GM23338 (cell line): ENCODE data around the gene URI1. TPM values are rescaled to one million over a fixed set of nuclear protein-coding genes. Genes with fewer than 3 reads are reported as not detected.

ENCODE experiments used
- ATAC-seq: fragments of 200-7000 bp; cut with Tn5 transposase; 3 replicates; pipeline ENCODE4 v1.9.1; 2020
- DNase-seq: peaks from one replicate; pipeline ENCODE4 v3.0.0-alpha.2; 2015; ENCODE audit warnings: low spot score
- H2AFZ ChIP-seq: fragments of 200-600 bp; sonication (generic); 2 replicates; pipeline ENCODE4 v1.8.0; 2016; ENCODE audit warnings: antibody characterized with exemption, mild to moderate bottlenecking, moderate library complexity
- H3F3A ChIP-seq: fragments of 200-600 bp; sonication (generic); replicated peaks from 2 replicates; pipeline ENCODE4 v1.8.0; 2017; ENCODE audit warnings: antibody characterized with exemption, mixed run types, low read depth
- H3K27ac ChIP-seq: fragments of 200-600 bp; sonication (generic); 2 replicates; pipeline ENCODE4 v1.6.1; 2016; ENCODE audit warnings: low read depth
- H3K27me3 ChIP-seq: fragments of 200-600 bp; sonication (generic); 2 replicates; pipeline ENCODE4 v1.8.0; 2016; ENCODE audit warnings: mild to moderate bottlenecking, mixed run types, moderate library complexity; ENCODE audit not compliant: insufficient read depth
- H3K36me3 ChIP-seq: fragments of 200-600 bp; sonication (generic); 2 replicates; pipeline ENCODE4 v1.8.0; 2016; ENCODE audit warnings: mild to moderate bottlenecking; ENCODE audit not compliant: insufficient read depth
- H3K4me1 ChIP-seq: fragments of 200-600 bp; sonication (generic); 2 replicates; pipeline ENCODE4 v1.8.0; 2016; ENCODE audit warnings: mild to moderate bottlenecking, moderate library complexity; ENCODE audit not compliant: insufficient read depth
- H3K4me2 ChIP-seq: fragments of 200-600 bp; sonication (generic); 2 replicates; pipeline ENCODE4 v1.7.1; 2017; ENCODE audit warnings: mixed run types
- H3K4me3 ChIP-seq: fragments of 200-600 bp; sonication (generic); 2 replicates; pipeline ENCODE4 v1.6.1; 2016; ENCODE audit warnings: mixed run types
- H3K79me2 ChIP-seq: fragments of 200-600 bp; sonication (generic); replicated peaks from 2 replicates; pipeline ENCODE4 v1.8.0; 2017; ENCODE audit warnings: mild to moderate bottlenecking; ENCODE audit not compliant: insufficient read depth
- H3K9me2 ChIP-seq: fragments of 200-600 bp; sonication (generic); 2 replicates; pipeline ENCODE4 v1.8.0; 2017; ENCODE audit not compliant: insufficient read depth
- H4K20me1 ChIP-seq: fragments of 200-600 bp; sonication (generic); replicated peaks from 2 replicates; pipeline ENCODE4 v1.8.0; 2017; ENCODE audit warnings: mild to moderate bottlenecking; ENCODE audit not compliant: insufficient read depth
- H3K27ac Mint-ChIP-seq: 2 replicates; pipeline ENCODE4 v1.8.0; 2020; ENCODE audit warnings: inconsistent platforms, mild to moderate bottlenecking, moderate library complexity, mixed read lengths
- H3K27me3 Mint-ChIP-seq: 3 replicates; pipeline ENCODE4 v1.8.0; 2022; ENCODE audit warnings: low read depth, mild to moderate bottlenecking, moderate library complexity, mixed read lengths, inconsistent platforms; ENCODE audit not compliant: insufficient read depth, poor library complexity
- H3K36me3 Mint-ChIP-seq: 3 replicates; pipeline ENCODE4 v1.8.0; 2021; ENCODE audit warnings: low read depth, mild to moderate bottlenecking, inconsistent platforms, moderate library complexity, mixed read lengths
- H3K4me1 Mint-ChIP-seq: 3 replicates; pipeline ENCODE4 v1.8.0; 2020; ENCODE audit warnings: mild to moderate bottlenecking, inconsistent platforms, mixed read lengths
- H3K4me3 Mint-ChIP-seq: 3 replicates; pipeline ENCODE4 v1.8.0; 2021; ENCODE audit warnings: moderate library complexity, mild to moderate bottlenecking, inconsistent platforms, mixed read lengths
- H3K9me3 Mint-ChIP-seq: 3 replicates; pipeline ENCODE4 v1.8.0; 2020; ENCODE audit warnings: moderate library complexity, mild to moderate bottlenecking, inconsistent platforms, mixed read lengths
- CREB1 ChIP-seq: fragments of 250-450 bp; sonication (Bioruptor Pico); IDR thresholded peaks from 2 replicates; pipeline ENCODE4 v1.5.0; 2020; ENCODE audit warnings: low read depth, mild to moderate bottlenecking, moderate library complexity
- EZH2phosphoT487 ChIP-seq: fragments of 200-600 bp; sonication (generic); IDR thresholded peaks from one replicate; pipeline ENCODE4 v1.8.1; 2018; ENCODE audit warnings: antibody characterized with exemption; ENCODE audit not compliant: unreplicated experiment
- NANOG ChIP-seq: IDR thresholded peaks from 2 replicates; pipeline ENCODE4 v1.6.1; 2016; ENCODE audit warnings: antibody characterized with exemption, borderline replicate concordance
- POLR2AphosphoS5 ChIP-seq: IDR thresholded peaks from 2 replicates; pipeline ENCODE4 v1.6.1; 2016; ENCODE audit warnings: antibody characterized with exemption, low read depth
- STAT1 ChIP-seq: IDR thresholded peaks from one replicate; pipeline ENCODE4 v1.6.1; 2016; ENCODE audit warnings: antibody characterized with exemption; ENCODE audit not compliant: unreplicated experiment
- ZNF331 ChIP-seq: fragments of 250-450 bp; sonication (Bioruptor Pico); IDR thresholded peaks from 2 replicates; pipeline ENCODE4 v1.5.0; 2020; ENCODE audit warnings: low read depth, mild to moderate bottlenecking, moderate library complexity
- polyA plus RNA-seq: library from polyadenylated mRNA; unstranded; fragments of >200 nt; fragmentation: Nextera tagmentation; extraction: Ambion mirVana; gene quantifications from 2 replicates; pipeline ENCODE4 v1.2.1, GENCODE V29; 2016
- total RNA-seq: library from RNA; depleted of rRNA; stranded (reverse); fragments of >200 nt; shearing (Covaris generic); gene quantifications from 2 replicates; pipeline ENCODE4 v1.2.3, GENCODE V29; 2014
- TF ChIP-seq, protein P1 (sequence below): fragments of 250-450 bp; sonication (Bioruptor Pico); IDR thresholded peaks from 2 replicates; pipeline ENCODE4 v1.5.0; 2020; ENCODE audit warnings: mild to moderate bottlenecking, moderate library complexity
- TF ChIP-seq, protein P2 (sequence below): IDR thresholded peaks from 2 replicates; pipeline ENCODE4 v1.6.1; 2016; ENCODE audit warnings: antibody characterized with exemption
- TF ChIP-seq, protein P3 (sequence below): IDR thresholded peaks from one replicate; pipeline ENCODE4 v1.6.1; 2018; ENCODE audit warnings: antibody characterized with exemption; ENCODE audit not compliant: unreplicated experiment
- TF ChIP-seq, protein P4 (sequence below), 2 experiments: fragments of 200-600 bp in 1 of 2; sonication (generic) in 1 of 2; conservative IDR thresholded peaks; 2 replicates each; pipeline versions ENCODE4 v1.5.1 to v1.6.1; 2016 to 2017; ENCODE audit warnings: antibody characterized with exemption in 2 of 2, low read depth in 2 of 2, mild to moderate bottlenecking in 2 of 2, moderate library complexity in 1 of 2

The URI1 gene
- total and polyA plus RNA-seq, 2 experiments from 2014 or later = 27.6 to 68.4 TPM

DNA sequence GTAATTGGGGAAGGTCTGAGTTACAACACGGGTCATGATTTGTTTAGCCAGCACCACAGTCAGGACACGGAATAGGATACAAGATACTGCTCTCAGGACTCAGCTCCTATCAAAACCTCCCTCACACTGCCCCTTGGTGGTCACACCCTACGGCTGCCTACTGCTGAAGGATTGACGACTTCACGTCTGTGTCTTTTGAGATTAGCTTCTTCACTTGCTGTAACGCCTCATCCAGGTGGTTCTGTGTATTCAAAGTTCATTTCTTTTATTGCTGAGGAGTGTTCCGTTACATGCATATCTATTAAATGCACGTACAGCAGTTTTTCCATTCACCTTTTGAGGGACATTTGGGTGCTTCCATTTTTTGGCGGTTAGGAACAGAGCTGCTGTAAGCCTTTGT is 46.3 kb downstream of the URI1 start (continued):
- TF ChIP-seq, protein P1, sequence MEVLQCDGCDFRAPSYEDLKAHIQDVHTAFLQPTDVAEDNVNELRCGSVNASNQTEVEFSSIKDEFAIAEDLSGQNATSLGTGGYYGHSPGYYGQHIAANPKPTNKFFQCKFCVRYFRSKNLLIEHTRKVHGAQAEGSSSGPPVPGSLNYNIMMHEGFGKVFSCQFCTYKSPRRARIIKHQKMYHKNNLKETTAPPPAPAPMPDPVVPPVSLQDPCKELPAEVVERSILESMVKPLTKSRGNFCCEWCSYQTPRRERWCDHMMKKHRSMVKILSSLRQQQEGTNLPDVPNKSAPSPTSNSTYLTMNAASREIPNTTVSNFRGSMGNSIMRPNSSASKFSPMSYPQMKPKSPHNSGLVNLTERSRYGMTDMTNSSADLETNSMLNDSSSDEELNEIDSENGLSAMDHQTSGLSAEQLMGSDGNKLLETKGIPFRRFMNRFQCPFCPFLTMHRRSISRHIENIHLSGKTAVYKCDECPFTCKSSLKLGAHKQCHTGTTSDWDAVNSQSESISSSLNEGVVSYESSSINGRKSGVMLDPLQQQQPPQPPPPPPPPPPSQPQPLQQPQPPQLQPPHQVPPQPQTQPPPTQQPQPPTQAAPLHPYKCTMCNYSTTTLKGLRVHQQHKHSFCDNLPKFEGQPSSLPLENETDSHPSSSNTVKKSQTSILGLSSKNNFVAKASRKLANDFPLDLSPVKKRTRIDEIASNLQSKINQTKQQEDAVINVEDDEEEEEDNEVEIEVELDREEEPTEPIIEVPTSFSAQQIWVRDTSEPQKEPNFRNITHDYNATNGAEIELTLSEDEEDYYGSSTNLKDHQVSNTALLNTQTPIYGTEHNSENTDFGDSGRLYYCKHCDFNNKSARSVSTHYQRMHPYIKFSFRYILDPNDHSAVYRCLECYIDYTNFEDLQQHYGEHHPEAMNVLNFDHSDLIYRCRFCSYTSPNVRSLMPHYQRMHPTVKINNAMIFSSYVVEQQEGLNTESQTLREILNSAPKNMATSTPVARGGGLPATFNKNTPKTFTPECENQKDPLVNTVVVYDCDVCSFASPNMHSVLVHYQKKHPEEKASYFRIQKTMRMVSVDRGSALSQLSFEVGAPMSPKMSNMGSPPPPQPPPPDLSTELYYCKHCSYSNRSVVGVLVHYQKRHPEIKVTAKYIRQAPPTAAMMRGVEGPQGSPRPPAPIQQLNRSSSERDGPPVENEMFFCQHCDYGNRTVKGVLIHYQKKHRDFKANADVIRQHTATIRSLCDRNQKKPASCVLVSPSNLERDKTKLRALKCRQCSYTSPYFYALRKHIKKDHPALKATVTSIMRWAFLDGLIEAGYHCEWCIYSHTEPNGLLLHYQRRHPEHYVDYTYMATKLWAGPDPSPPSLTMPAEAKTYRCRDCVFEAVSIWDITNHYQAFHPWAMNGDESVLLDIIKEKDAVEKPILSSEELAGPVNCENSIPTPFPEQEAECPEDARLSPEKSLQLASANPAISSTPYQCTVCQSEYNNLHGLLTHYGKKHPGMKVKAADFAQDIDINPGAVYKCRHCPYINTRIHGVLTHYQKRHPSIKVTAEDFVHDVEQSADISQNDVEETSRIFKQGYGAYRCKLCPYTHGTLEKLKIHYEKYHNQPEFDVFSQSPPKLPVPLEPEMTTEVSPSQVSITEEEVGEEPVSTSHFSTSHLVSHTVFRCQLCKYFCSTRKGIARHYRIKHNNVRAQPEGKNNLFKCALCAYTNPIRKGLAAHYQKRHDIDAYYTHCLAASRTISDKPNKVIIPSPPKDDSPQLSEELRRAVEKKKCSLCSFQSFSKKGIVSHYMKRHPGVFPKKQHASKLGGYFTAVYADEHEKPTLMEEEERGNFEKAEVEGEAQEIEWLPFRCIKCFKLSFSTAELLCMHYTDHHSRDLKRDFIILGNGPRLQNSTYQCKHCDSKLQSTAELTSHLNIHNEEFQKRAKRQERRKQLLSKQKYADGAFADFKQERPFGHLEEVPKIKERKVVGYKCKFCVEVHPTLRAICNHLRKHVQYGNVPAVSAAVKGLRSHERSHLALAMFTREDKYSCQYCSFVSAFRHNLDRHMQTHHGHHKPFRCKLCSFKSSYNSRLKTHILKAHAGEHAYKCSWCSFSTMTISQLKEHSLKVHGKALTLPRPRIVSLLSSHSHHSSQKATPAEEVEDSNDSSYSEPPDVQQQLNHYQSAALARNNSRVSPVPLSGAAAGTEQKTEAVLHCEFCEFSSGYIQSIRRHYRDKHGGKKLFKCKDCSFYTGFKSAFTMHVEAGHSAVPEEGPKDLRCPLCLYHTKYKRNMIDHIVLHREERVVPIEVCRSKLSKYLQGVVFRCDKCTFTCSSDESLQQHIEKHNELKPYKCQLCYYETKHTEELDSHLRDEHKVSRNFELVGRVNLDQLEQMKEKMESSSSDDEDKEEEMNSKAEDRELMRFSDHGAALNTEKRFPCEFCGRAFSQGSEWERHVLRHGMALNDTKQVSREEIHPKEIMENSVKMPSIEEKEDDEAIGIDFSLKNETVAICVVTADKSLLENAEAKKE = no peak

DNA sequence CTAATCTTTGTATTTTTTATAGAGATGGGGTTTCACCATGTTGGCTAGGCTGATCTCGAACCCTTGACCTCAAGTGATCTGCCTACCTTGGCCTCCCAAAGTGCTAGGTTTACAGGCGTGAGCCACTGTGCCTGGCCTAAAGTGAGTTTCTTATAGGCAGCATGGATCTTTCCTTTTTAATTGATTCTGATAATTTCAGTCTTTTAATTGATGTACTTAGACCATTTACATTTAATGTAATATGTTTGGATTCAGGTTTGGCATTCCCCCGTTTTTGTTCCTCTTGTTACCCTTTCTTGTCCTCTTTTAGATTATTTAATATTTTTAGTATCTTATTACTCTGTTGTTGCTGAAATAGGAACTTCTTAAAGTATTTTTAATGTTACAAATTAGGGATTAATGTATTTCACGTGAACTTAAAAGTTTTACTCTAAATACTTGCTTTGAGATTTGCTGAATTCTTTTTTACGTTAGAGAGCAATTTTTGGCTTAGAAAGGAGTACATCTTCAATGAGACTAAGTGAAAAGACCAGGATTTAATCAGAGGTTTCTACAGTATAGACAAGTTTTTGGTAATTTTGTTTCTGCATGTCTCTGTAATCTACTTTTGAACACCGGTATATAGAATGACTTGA is 50.3 kb downstream of the URI1 start:
- peaks cover 89% of the 10 kb centered on the region for H3K79me2 ChIP-seq
- TF ChIP-seq NANOG (no peak), CREB1 (no peak), STAT1 (no peak), ZNF331 (CRISPR knock-in tag) (no peak), EZH2phosphoT487 (no peak), POLR2AphosphoS5 (no peak)
- TF ChIP-seq, protein P2, sequence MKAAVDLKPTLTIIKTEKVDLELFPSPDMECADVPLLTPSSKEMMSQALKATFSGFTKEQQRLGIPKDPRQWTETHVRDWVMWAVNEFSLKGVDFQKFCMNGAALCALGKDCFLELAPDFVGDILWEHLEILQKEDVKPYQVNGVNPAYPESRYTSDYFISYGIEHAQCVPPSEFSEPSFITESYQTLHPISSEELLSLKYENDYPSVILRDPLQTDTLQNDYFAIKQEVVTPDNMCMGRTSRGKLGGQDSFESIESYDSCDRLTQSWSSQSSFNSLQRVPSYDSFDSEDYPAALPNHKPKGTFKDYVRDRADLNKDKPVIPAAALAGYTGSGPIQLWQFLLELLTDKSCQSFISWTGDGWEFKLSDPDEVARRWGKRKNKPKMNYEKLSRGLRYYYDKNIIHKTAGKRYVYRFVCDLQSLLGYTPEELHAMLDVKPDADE = no peak
- TF ChIP-seq, protein P3, sequence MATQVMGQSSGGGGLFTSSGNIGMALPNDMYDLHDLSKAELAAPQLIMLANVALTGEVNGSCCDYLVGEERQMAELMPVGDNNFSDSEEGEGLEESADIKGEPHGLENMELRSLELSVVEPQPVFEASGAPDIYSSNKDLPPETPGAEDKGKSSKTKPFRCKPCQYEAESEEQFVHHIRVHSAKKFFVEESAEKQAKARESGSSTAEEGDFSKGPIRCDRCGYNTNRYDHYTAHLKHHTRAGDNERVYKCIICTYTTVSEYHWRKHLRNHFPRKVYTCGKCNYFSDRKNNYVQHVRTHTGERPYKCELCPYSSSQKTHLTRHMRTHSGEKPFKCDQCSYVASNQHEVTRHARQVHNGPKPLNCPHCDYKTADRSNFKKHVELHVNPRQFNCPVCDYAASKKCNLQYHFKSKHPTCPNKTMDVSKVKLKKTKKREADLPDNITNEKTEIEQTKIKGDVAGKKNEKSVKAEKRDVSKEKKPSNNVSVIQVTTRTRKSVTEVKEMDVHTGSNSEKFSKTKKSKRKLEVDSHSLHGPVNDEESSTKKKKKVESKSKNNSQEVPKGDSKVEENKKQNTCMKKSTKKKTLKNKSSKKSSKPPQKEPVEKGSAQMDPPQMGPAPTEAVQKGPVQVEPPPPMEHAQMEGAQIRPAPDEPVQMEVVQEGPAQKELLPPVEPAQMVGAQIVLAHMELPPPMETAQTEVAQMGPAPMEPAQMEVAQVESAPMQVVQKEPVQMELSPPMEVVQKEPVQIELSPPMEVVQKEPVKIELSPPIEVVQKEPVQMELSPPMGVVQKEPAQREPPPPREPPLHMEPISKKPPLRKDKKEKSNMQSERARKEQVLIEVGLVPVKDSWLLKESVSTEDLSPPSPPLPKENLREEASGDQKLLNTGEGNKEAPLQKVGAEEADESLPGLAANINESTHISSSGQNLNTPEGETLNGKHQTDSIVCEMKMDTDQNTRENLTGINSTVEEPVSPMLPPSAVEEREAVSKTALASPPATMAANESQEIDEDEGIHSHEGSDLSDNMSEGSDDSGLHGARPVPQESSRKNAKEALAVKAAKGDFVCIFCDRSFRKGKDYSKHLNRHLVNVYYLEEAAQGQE = no peak
- TF ChIP-seq, protein P4, sequence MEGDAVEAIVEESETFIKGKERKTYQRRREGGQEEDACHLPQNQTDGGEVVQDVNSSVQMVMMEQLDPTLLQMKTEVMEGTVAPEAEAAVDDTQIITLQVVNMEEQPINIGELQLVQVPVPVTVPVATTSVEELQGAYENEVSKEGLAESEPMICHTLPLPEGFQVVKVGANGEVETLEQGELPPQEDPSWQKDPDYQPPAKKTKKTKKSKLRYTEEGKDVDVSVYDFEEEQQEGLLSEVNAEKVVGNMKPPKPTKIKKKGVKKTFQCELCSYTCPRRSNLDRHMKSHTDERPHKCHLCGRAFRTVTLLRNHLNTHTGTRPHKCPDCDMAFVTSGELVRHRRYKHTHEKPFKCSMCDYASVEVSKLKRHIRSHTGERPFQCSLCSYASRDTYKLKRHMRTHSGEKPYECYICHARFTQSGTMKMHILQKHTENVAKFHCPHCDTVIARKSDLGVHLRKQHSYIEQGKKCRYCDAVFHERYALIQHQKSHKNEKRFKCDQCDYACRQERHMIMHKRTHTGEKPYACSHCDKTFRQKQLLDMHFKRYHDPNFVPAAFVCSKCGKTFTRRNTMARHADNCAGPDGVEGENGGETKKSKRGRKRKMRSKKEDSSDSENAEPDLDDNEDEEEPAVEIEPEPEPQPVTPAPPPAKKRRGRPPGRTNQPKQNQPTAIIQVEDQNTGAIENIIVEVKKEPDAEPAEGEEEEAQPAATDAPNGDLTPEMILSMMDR (conservative IDR thresholded peaks at IDR 0.05; ENCODE audit: low read depth in 2 of 2) = no peak

More for the DNA sequence above, 50.3 kb downstream of the URI1 start:
- Histone ChIP-seq H3K27me3 (no peaks in the 10 kb centered on the region), H3K27ac (no peak overlapping the region), H2AFZ (no peak overlapping the region), H3K9me2 (no peaks in the 10 kb centered on the region), H3K4me3 (no peak overlapping the region), H3K4me1 (peaks cover 4% of the 10 kb centered on the region; the same call in 1 of the 2 replicates), H3F3A (no peaks in the 10 kb centered on the region), H3K36me3 (no peaks in the 10 kb centered on the region), H4K20me1 (peaks cover 9% of the 10 kb centered on the region; the same call in 1 of the 2 replicates), H3K4me2 (no peak overlapping the region)
- Mint-ChIP-seq H3K4me1 (peaks cover 3% of the 10 kb centered on the region; the same call in 2 of the 3 replicates), H3K36me3 (peaks cover 53% of the 10 kb centered on the region), H3K27ac (no peak overlapping the region), H3K4me3 (no peak overlapping the region), H3K9me3 (peaks cover 3% of the 10 kb centered on the region; the same call in 2 of the 3 replicates), H3K27me3 (no peaks in the 10 kb centered on the region)
- ATAC-seq = no peak
- DNase-seq = no peak
